ENCODE data around the gene ULBP2. TPM values are rescaled to one million over a fixed set of nuclear protein-coding genes. Genes with fewer than 3 reads are reported as not detected.

Gene ULBP2
- total RNA-seq, 2 experiments from 2014 or later, result 1.8 to 1.9 TPM

- Mint-ChIP-seq H3K27ac (no peak overlapping the region), H3K27me3 (peaks cover 74% of the 10 kb centered on the region), H3K36me3 (ENCODE audit: low read depth) (no peaks in the 10 kb centered on the region), H3K4me1 (ENCODE audit: low read depth) (peaks cover 14% of the 10 kb centered on the region), H3K4me3 (no peak overlapping the region), H3K9me3 (no peaks in the 10 kb centered on the region)
- CTCF ChIA-PET, result no interaction called here
- H3K4me3 ChIP-seq (ENCODE audit: low read length), result no peak overlapping the region
- peaks cover 16% of the 10 kb centered on the region for H3K4me1 ChIP-seq (ENCODE audit: insufficient read depth, low read length)
- TF ChIP-seq CTCF (IDR thresholded peaks at IDR 0.05), result no peak
- no peak for DNase-seq
- ATAC-seq (ENCODE audit: poor library complexity), result no peak
- POLR2A ChIA-PET, result no interaction called here
- H3K9me3 ChIP-seq (ENCODE audit: control insufficient read depth in 1 of 2, insufficient read depth in 1 of 2, low read length in 2 of 2), result peaks cover 0 to 16% of the 10 kb centered on the region in 2 experiments
- no peaks in the 10 kb centered on the region for H3K36me3 ChIP-seq (ENCODE audit: insufficient read depth, low read length)
- no peak overlapping the region for H3K27ac ChIP-seq (ENCODE audit: low read depth in 1 of 2, low read length in 2 of 2)
- intact Hi-C loops (cut with DNase I, micrococcal nuclease), result no loop called here
- H3K27me3 ChIP-seq (ENCODE audit: control insufficient read depth in 1 of 2, insufficient read depth in 2 of 2, low read length in 2 of 2), result peaks cover 38 to 52% of the 10 kb centered on the region in 2 experiments
Observed at GRCh38 chr6:149995235-149995750, 53.5 kb downstream of the ULBP2 start.

GRCh38 chr6:149995971-149996370 is 54.2 kb downstream of the ULBP2 start:
- DNase-seq (no peak), ATAC-seq (ENCODE audit: poor library complexity) (no peak)
- peaks cover 12% of the 10 kb centered on the region for H3K4me1 ChIP-seq (ENCODE audit: insufficient read depth, low read length)
- no peaks in the 10 kb centered on the region for H3K36me3 Mint-ChIP-seq (ENCODE audit: low read depth)
- H3K4me3 ChIP-seq (ENCODE audit: low read length), result no peak overlapping the region
- H3K4me1 Mint-ChIP-seq (ENCODE audit: low read depth), result peaks cover 9% of the 10 kb centered on the region
- H3K36me3 ChIP-seq (ENCODE audit: insufficient read depth, low read length), result no peaks in the 10 kb centered on the region
- peaks cover 31 to 47% of the 10 kb centered on the region in 2 experiments for H3K27me3 ChIP-seq (ENCODE audit: control insufficient read depth in 1 of 2, insufficient read depth in 2 of 2, low read length in 2 of 2)
- no peaks in the 10 kb centered on the region for H3K9me3 Mint-ChIP-seq
- ChIA-PET POLR2A (no interaction called here), CTCF (interaction anchor here (0.7 kb wide), 1 partner anchor 11 kb away, joined by 3 read pairs; no protein-coding TSS in a partner anchor)
- no peak for TF ChIP-seq CTCF (IDR thresholded peaks at IDR 0.05)
- no peak overlapping the region for H3K4me3 Mint-ChIP-seq
- intact Hi-C loops (cut with DNase I, micrococcal nuclease), result no loop called here
- no peak overlapping the region for H3K27ac ChIP-seq (ENCODE audit: low read depth in 1 of 2, low read length in 2 of 2)
- H3K9me3 ChIP-seq (ENCODE audit: control insufficient read depth in 1 of 2, insufficient read depth in 1 of 2, low read length in 2 of 2), result peaks cover 0 to 9% of the 10 kb centered on the region in 2 experiments
- peaks cover 68% of the 10 kb centered on the region for H3K27me3 Mint-ChIP-seq
- no peak overlapping the region for H3K27ac Mint-ChIP-seq

Other genes with a start within 250 kb of the ULBP2 start
- 10 to 100 TPM; 36.1 to 39.6 TPM for gene LATS1, start 223.9 kb upstream of the ULBP2 start, total RNA-seq
- 10 to 100 TPM; 14.2 to 14.5 TPM for gene NUP43, start 195.5 kb upstream of the ULBP2 start, total RNA-seq
- gene PCMT1, start 192.3 kb upstream of the ULBP2 start, total RNA-seq, result 10 to 100 TPM; 14.4 to 15.7 TPM
- gene LRP11, start 77.7 kb upstream of the ULBP2 start, total RNA-seq, result under 1 TPM; 0.75 to 0.99 TPM
- gene RAET1E, start 43.9 kb upstream of the ULBP2 start, total RNA-seq, result not detected
- not detected for gene RAET1G, start 18.9 kb upstream of the ULBP2 start, total RNA-seq
- gene ULBP1, start 21.9 kb downstream of the ULBP2 start, total RNA-seq, result under 1 TPM; 0.08 to 0.14 TPM
- not detected for gene RAET1L, start 83.5 kb downstream of the ULBP2 start, total RNA-seq
- gene ULBP3, start 127.1 kb downstream of the ULBP2 start, total RNA-seq, result under 1 TPM in 1 of 2 experiments, not detected in 1; 0.44 TPM
- gene PPP1R14C, start 201.0 kb downstream of the ULBP2 start, total RNA-seq, result not detected

Measured in CD4-positive, alpha-beta T cell (primary cell).